H9 (cell line): ENCODE data around the gene CAPG. TPM values are rescaled to one million over a fixed set of nuclear protein-coding genes. Genes with fewer than 3 reads are reported as not detected.

Experiments
- DNase-seq: peaks from one replicate; pipeline ENCODE4 v3.0.0-alpha.2; 2017
- H2AFZ ChIP-seq: one replicate; pipeline ENCODE4 v1.6.1; 2013; ENCODE audit warnings: mild to moderate bottlenecking, low read length, control low read depth, moderate library complexity
- H2AK5ac ChIP-seq: 2 replicates; pipeline ENCODE4 v1.6.1; 2013; ENCODE audit warnings: low read length, control low read depth, mixed read lengths; ENCODE audit not compliant: insufficient read length
- H2BK120ac ChIP-seq: one replicate; pipeline ENCODE4 v1.6.1; 2013; ENCODE audit warnings: low read depth, mild to moderate bottlenecking, low read length, control low read depth, inconsistent platforms; ENCODE audit not compliant: poor library complexity, severe bottlenecking
- H2BK12ac ChIP-seq: 2 replicates; pipeline ENCODE4 v1.6.1; 2013; ENCODE audit warnings: low read length, control low read depth, mixed read lengths, low read depth; ENCODE audit not compliant: insufficient read length
- H2BK15ac ChIP-seq: 2 replicates; pipeline ENCODE4 v1.6.1; 2013; ENCODE audit warnings: low read depth, low read length, control low read depth
- H2BK20ac ChIP-seq: one replicate; pipeline ENCODE4 v1.6.1; 2013; ENCODE audit warnings: low read depth, mild to moderate bottlenecking, low read length, control low read depth, inconsistent platforms; ENCODE audit not compliant: poor library complexity, severe bottlenecking
- H2BK5ac ChIP-seq: 2 replicates; pipeline ENCODE4 v1.6.1; 2013; ENCODE audit warnings: low read length, control low read depth, mixed read lengths; ENCODE audit not compliant: insufficient read length
- H3K14ac ChIP-seq: 2 replicates; pipeline ENCODE4 v1.6.1; 2013; ENCODE audit warnings: low read length, control low read depth; ENCODE audit not compliant: insufficient read depth
- H3K18ac ChIP-seq: 2 replicates; pipeline ENCODE4 v1.6.1; 2013; ENCODE audit warnings: low read depth, mild to moderate bottlenecking, mixed read lengths, low read length, control low read depth; ENCODE audit not compliant: insufficient read length
- H3K23ac ChIP-seq: 2 replicates; pipeline ENCODE4 v1.6.1; 2013; ENCODE audit warnings: low read length, control low read depth, mixed read lengths, low read depth; ENCODE audit not compliant: insufficient read length
- H3K23me2 ChIP-seq: 2 replicates; pipeline ENCODE4 v1.6.1; 2013; ENCODE audit warnings: low read depth, mild to moderate bottlenecking, mixed read lengths, low read length, control low read depth; ENCODE audit not compliant: insufficient read length, poor library complexity, severe bottlenecking
- H3K27ac ChIP-seq: 2 replicates; pipeline ENCODE4 v1.5.1; 2013; ENCODE audit warnings: low read length, control low read depth, mixed read lengths, low read depth; ENCODE audit not compliant: insufficient read length
- H3K27me3 ChIP-seq: 2 replicates; pipeline ENCODE4 v1.6.1; 2013; ENCODE audit warnings: low read length, control low read depth, inconsistent platforms; ENCODE audit not compliant: insufficient read depth
- H3K4ac ChIP-seq: 2 replicates; pipeline ENCODE4 v1.6.1; 2013; ENCODE audit warnings: low read depth, mild to moderate bottlenecking, control low read depth, inconsistent platforms, low read length, moderate library complexity
- H3K4me1 ChIP-seq: 2 replicates; pipeline ENCODE4 v1.6.1; 2013; ENCODE audit warnings: low read length, control low read depth, inconsistent platforms; ENCODE audit not compliant: insufficient read depth
- H3K4me2 ChIP-seq: 2 replicates; pipeline ENCODE4 v1.6.1; 2013; ENCODE audit warnings: low read length, control low read depth, mixed read lengths; ENCODE audit not compliant: insufficient read length, insufficient read depth
- H3K56ac ChIP-seq: 2 replicates; pipeline ENCODE4 v1.6.1; 2013; ENCODE audit warnings: low read depth, mild to moderate bottlenecking, mixed read lengths, low read length, control low read depth; ENCODE audit not compliant: insufficient read length
- H3K79me1 ChIP-seq: 2 replicates; pipeline ENCODE4 v1.6.1; 2013; ENCODE audit warnings: low read depth, mild to moderate bottlenecking, moderate library complexity, low read length, control low read depth, inconsistent platforms; ENCODE audit not compliant: insufficient read depth, poor library complexity, severe bottlenecking
- H3K79me2 ChIP-seq: 2 replicates; pipeline ENCODE4 v1.6.1; 2013; ENCODE audit warnings: low read length, control low read depth, inconsistent platforms; ENCODE audit not compliant: insufficient read depth
- H3K9ac ChIP-seq: 2 replicates; pipeline ENCODE4 v1.6.1; 2013; ENCODE audit warnings: low read length, control low read depth, mixed read lengths; ENCODE audit not compliant: insufficient read length; ENCODE audit errors: extremely low read depth
- H3K9me3 ChIP-seq: one replicate; pipeline ENCODE4 v1.6.1; 2013; ENCODE audit warnings: low read depth, low read length, inconsistent platforms; ENCODE audit not compliant: control insufficient read depth
- H3T11ph ChIP-seq: one replicate; pipeline ENCODE4 v1.6.1; 2013; ENCODE audit warnings: mild to moderate bottlenecking, low read length, control low read depth, inconsistent platforms
- H4K20me1 ChIP-seq: one replicate; pipeline ENCODE4 v1.6.1; 2013; ENCODE audit not compliant: control insufficient read depth, insufficient read length, insufficient read depth
- H4K5ac ChIP-seq: 2 replicates; pipeline ENCODE4 v1.6.1; 2013; ENCODE audit warnings: low read depth, mild to moderate bottlenecking, mixed read lengths, low read length, control low read depth; ENCODE audit not compliant: insufficient read length
- H4K8ac ChIP-seq: replicated peaks from 2 replicates; pipeline ENCODE4 v1.6.1; 2013; ENCODE audit warnings: low read length, control low read depth, mixed read lengths, low read depth; ENCODE audit not compliant: insufficient read length
- H4K91ac ChIP-seq: 2 replicates; pipeline ENCODE4 v1.6.1; 2013; ENCODE audit warnings: low read depth, mild to moderate bottlenecking, moderate library complexity, mixed read lengths, low read length, control low read depth; ENCODE audit not compliant: insufficient read length
- H3K27ac Mint-ChIP-seq, 3 experiments: 2 replicates in 2 of 3; 3 replicates in 1 of 3; pipeline ENCODE4 v1.8.0; 2020 to 2021; ENCODE audit warnings: mixed read lengths in 3 of 3, mild to moderate bottlenecking in 1 of 3, moderate library complexity in 1 of 3
- H3K27me3 Mint-ChIP-seq: 2 replicates; pipeline ENCODE4 v1.8.0; 2021; ENCODE audit warnings: low read depth, mild to moderate bottlenecking, moderate library complexity, mixed read lengths
- H3K36me3 Mint-ChIP-seq, 3 experiments: 2 replicates in 2 of 3; 3 replicates in 1 of 3; pipeline ENCODE4 v1.8.0; 2020 to 2021; ENCODE audit warnings: low read depth in 3 of 3, mixed read lengths in 3 of 3; ENCODE audit not compliant: insufficient read depth in 1 of 3
- H3K4me1 Mint-ChIP-seq, 2 experiments: 2 replicates each; pipeline ENCODE4 v1.8.0; 2020; ENCODE audit warnings: mixed read lengths in 2 of 2
- H3K4me3 Mint-ChIP-seq, 2 experiments: 2 replicates in 1 of 2; 3 replicates in 1 of 2; pipeline ENCODE4 v1.8.0; 2020 to 2021; ENCODE audit warnings: mild to moderate bottlenecking in 2 of 2, mixed read lengths in 2 of 2, moderate library complexity in 1 of 2
- H3K9me3 Mint-ChIP-seq, 2 experiments: 2 replicates in 1 of 2; 3 replicates in 1 of 2; pipeline ENCODE4 v1.8.0; 2020; ENCODE audit warnings: mild to moderate bottlenecking in 2 of 2, mixed read lengths in 2 of 2, moderate library complexity in 1 of 2
- CTCF ChIP-seq: fragments of 200-600 bp; sonication (generic); conservative IDR thresholded peaks from 3 replicates; pipeline ENCODE4 v1.8.0; 2021; ENCODE audit warnings: antibody characterized with exemption, mild to moderate bottlenecking
- WGBS: extraction: QIAGEN DNeasy Blood & Tissue Kit; methylation state at CpG from one replicate; pipeline ENCODE4 v1.1.7; 2013; ENCODE audit warnings: missing lambda C conversion rate, low lambda C conversion rate, mixed read lengths; ENCODE audit not compliant: insufficient read length; ENCODE audit errors: extremely low coverage; 5-methylcytosine and 5-hydroxymethylcytosine counted together
- total RNA-seq: library from RNA; stranded (reverse); gene quantifications from 2 replicates; pipeline ENCODE4 v1.2.1, GENCODE V29; 2021

The CAPG gene
- total RNA-seq, 1 experiment from 2014 or later, result 72.8 TPM

- no CpG with 5 or more reads among the region's 2 CpGs for WGBS
- no peaks in the 10 kb centered on the region for H3K79me2 ChIP-seq
- H3K27me3 Mint-ChIP-seq, result no peaks in the 10 kb centered on the region
Measured at GRCh38 chr2:85387754-85388153, 22.4 kb downstream of the CAPG start.

More at GRCh38 chr2:85387754-85388153, 22.4 kb downstream of the CAPG start:
- Mint-ChIP-seq H3K27ac (no peak overlapping the region), H3K36me3 (peaks cover 4 to 12% (median 9%) of the 10 kb centered on the region in 3 experiments; a peak in 5 of 7 replicates), H3K4me3 (no peak overlapping the region), H3K9me3 (no peaks in the 10 kb centered on the region), H3K4me1 (peaks cover 15 to 25% of the 10 kb centered on the region in 2 experiments)
- H4K91ac ChIP-seq, result no peak overlapping the region
- H3K18ac ChIP-seq, result no peak overlapping the region
- no peak overlapping the region for H3K56ac ChIP-seq
- no peak overlapping the region for H2AFZ ChIP-seq
- no peak overlapping the region for H3K9ac ChIP-seq
- H3K4ac ChIP-seq, result no peak overlapping the region
- no peaks in the 10 kb centered on the region for H4K20me1 ChIP-seq
- no peaks in the 10 kb centered on the region for H3K9me3 ChIP-seq
- no peak overlapping the region for H2AK5ac ChIP-seq
- no peaks in the 10 kb centered on the region for H3K27me3 ChIP-seq
- no peak overlapping the region for H3K23ac ChIP-seq
- no peak overlapping the region for H4K8ac ChIP-seq
- H2BK15ac ChIP-seq, result no peak overlapping the region
- H3K14ac ChIP-seq, result no peak overlapping the region
- no peak for DNase-seq
- no peak overlapping the region for H2BK5ac ChIP-seq
- H3K4me1 ChIP-seq, result no peaks in the 10 kb centered on the region; the same call in 1 of the 2 replicates
- H2BK12ac ChIP-seq, result no peak overlapping the region
- no peak overlapping the region for H3K4me2 ChIP-seq
- no peak overlapping the region for H3K27ac ChIP-seq
- no peak overlapping the region for H2BK120ac ChIP-seq
- no peak overlapping the region for H3T11ph ChIP-seq
- no peaks in the 10 kb centered on the region for H3K79me1 ChIP-seq
- H4K5ac ChIP-seq, result no peak overlapping the region
- H2BK20ac ChIP-seq, result no peak overlapping the region
- TF ChIP-seq CTCF, result no peak
- no peaks in the 10 kb centered on the region for H3K23me2 ChIP-seq
